B cell (primary cell): Measurements from ENCODE around the gene GSTO2. TPM values are rescaled to one million over a fixed set of nuclear protein-coding genes. Genes with fewer than 3 reads are reported as not detected.
A peak's percentile ranks its signal among the peaks of the same experiment; 100 is the strongest.

Experiments
- ATAC-seq: fragments of 200-7000 bp; cut with Tn5 transposase; one replicate; pipeline ENCODE4 v1.10.0; 2021; ENCODE audit warnings: low read depth, mild to moderate bottlenecking, moderate number of reproducible peaks, moderate library complexity
- CTCF ChIA-PET: fragments of 350-600 bp; sonication (Branson Sonifier 250); formaldehyde crosslinking; loops from one replicate; lab custom pipeline; 2021; ENCODE audit warnings: antibody characterized with exemption, inconsistent platforms; lab: Charles Lee
- POLR2A ChIA-PET: fragments of 350-600 bp; sonication (Branson Sonifier 250); formaldehyde crosslinking; loops from one replicate; lab custom pipeline; 2021; ENCODE audit warnings: antibody characterized with exemption; lab: Charles Lee
- DNase-seq: peaks from one replicate; pipeline ENCODE4 v3.0.0; 2013
- H2AFZ ChIP-seq: 2 replicates; pipeline ENCODE4 v1.6.1; 2012; ENCODE audit warnings: mild to moderate bottlenecking, low read depth, low read length; ENCODE audit not compliant: insufficient read depth, poor library complexity, severe bottlenecking
- H3K27ac ChIP-seq, 2 donors: 1 replicate in 1 of 2; 2 replicates in 1 of 2; pipeline ENCODE4 v1.5.1; 2012 to 2013; ENCODE audit warnings: low read length in 2 of 2, mild to moderate bottlenecking in 2 of 2, moderate library complexity in 1 of 2
- H3K27me3 ChIP-seq, 4 experiments: fragments of 200-600 bp in 1 of 4; sonication (generic) in 1 of 4; replicated peaks in 1 of 4; 1 replicate in 2 of 4; 2 replicates in 2 of 4; pipeline versions ENCODE4 v1.6.1 to v1.7.0; 2013 to 2016; ENCODE audit warnings: low read length in 3 of 4, mild to moderate bottlenecking in 2 of 4, mixed read lengths in 1 of 4, moderate library complexity in 1 of 4; ENCODE audit not compliant: insufficient read depth in 4 of 4, control insufficient read depth in 3 of 4; ENCODE audit errors: control extremely low read depth in 1 of 4
- H3K36me3 ChIP-seq, 2 experiments: replicated peaks in 1 of 2; 1 replicate in 1 of 2; 2 replicates in 1 of 2; pipeline versions ENCODE4 v1.6.1 to v1.7.1; 2013; ENCODE audit warnings: low read length in 1 of 2; ENCODE audit not compliant: insufficient read depth in 2 of 2, control insufficient read depth in 1 of 2; ENCODE audit errors: control extremely low read depth in 1 of 2, extremely low read depth in 1 of 2
- H3K4me1 ChIP-seq, 2 donors: fragments of 200-600 bp in 1 of 2; sonication (generic) in 1 of 2; 1 replicate in 1 of 2; 2 replicates in 1 of 2; pipeline versions ENCODE4 v1.5.1 to v1.6.1; 2013 to 2017; ENCODE audit warnings: low read length in 2 of 2; ENCODE audit not compliant: control insufficient read depth in 2 of 2, insufficient read depth in 2 of 2
- H3K4me2 ChIP-seq: replicated peaks from 2 replicates; pipeline ENCODE3; 2012; ENCODE audit warnings: mild to moderate bottlenecking, low read depth, low read length; ENCODE audit not compliant: poor library complexity, severe bottlenecking
- H3K4me3 ChIP-seq, 5 experiments: fragments of 200-600 bp in 1 of 5; sonication (generic) in 1 of 5; 1 replicate in 3 of 5; 2 replicates in 2 of 5; pipeline versions ENCODE4 v1.5.1 to v1.7.0; 2011 to 2016; ENCODE audit warnings: low read length in 4 of 5, mild to moderate bottlenecking in 4 of 5, low read depth in 2 of 5, control low read depth in 1 of 5, moderate library complexity in 1 of 5; ENCODE audit not compliant: insufficient read depth in 1 of 5; ENCODE audit errors: control extremely low read depth in 1 of 5, extremely low read depth in 1 of 5
- H3K79me2 ChIP-seq: fragments of 200-600 bp; sonication (generic); one replicate; pipeline ENCODE4 v1.6.0; 2016; ENCODE audit warnings: low read length; ENCODE audit not compliant: control insufficient read depth, insufficient read depth
- H3K9ac ChIP-seq: fragments of 200-600 bp; sonication (generic); 2 replicates; pipeline ENCODE4 v1.6.1; 2017; ENCODE audit warnings: mild to moderate bottlenecking, low read length, moderate library complexity
- H3K9me3 ChIP-seq, 3 donors: one replicate each; pipeline versions ENCODE4 v1.6.1 to v1.7.1; 2013; ENCODE audit warnings: low read length in 2 of 3; ENCODE audit not compliant: control insufficient read depth in 2 of 3, insufficient read depth in 1 of 3; ENCODE audit errors: control extremely low read depth in 1 of 3
- H4K20me1 ChIP-seq: 2 replicates; pipeline ENCODE4 v1.6.0; 2012; ENCODE audit warnings: mild to moderate bottlenecking, low read length; ENCODE audit not compliant: insufficient read depth, control insufficient read depth, poor library complexity, severe bottlenecking
- H3K27ac Mint-ChIP-seq: one replicate; pipeline ENCODE4 v1.8.0; 2021; ENCODE audit warnings: mixed read lengths
- H3K27me3 Mint-ChIP-seq: one replicate; pipeline ENCODE4 v1.8.0; 2021; ENCODE audit warnings: mixed read lengths
- H3K4me1 Mint-ChIP-seq: one replicate; pipeline ENCODE4 v1.8.0; 2021; ENCODE audit warnings: mixed read lengths
- H3K4me3 Mint-ChIP-seq: one replicate; pipeline ENCODE4 v1.8.0; 2021; ENCODE audit warnings: mixed read lengths
- H3K9me3 Mint-ChIP-seq: one replicate; pipeline ENCODE4 v1.8.0; 2022; ENCODE audit warnings: mixed read lengths; ENCODE audit not compliant: insufficient read depth
- EZH2 ChIP-seq: IDR thresholded peaks from 2 replicates; pipeline ENCODE4 v1.6.1; 2012; ENCODE audit warnings: borderline replicate concordance, low read depth, mild to moderate bottlenecking, moderate library complexity, low read length; ENCODE audit not compliant: insufficient read depth, poor library complexity, severe bottlenecking
- WGBS: methylation state at CpG from one replicate; pipeline ENCODE4 v1.1.5; 2013; ENCODE audit warnings: missing lambda C conversion rate; ENCODE audit not compliant: insufficient coverage; 5-methylcytosine and 5-hydroxymethylcytosine counted together
- intact Hi-C: fragments of 100-400 bp; cut with micrococcal nuclease; formaldehyde crosslinking; loops from one replicate; pipeline ENCODE4 v1.10.0; 2022
- polyA plus RNA-seq: library from polyadenylated mRNA; depleted of rRNA; stranded (reverse); fragments of >200 nt; gene quantifications from 2 replicates; pipeline ENCODE4 v1.2.3, GENCODE V29; 2012
- total RNA-seq, 2 donors: library from RNA; stranded (reverse); fragments of 120-200 nt in 1 of 2; gene quantifications; 1 replicate in 1 of 2; 2 replicates in 1 of 2; pipeline versions ENCODE4 v1.2.3 to v1.2.4, GENCODE V29; 2013 to 2022
- TF ChIP-seq, protein P1 (sequence below): fragments of 200-600 bp; IDR thresholded peaks from one replicate; pipeline ENCODE4 v1.8.0; 2022; ENCODE audit warnings: antibody characterized with exemption, mild to moderate bottlenecking

Gene GSTO2
- total and polyA plus RNA-seq, 2 donors (not counting 1 experiment from before 2014, with no cell fraction given), result 0.16 to 0.89 TPM

DNA sequence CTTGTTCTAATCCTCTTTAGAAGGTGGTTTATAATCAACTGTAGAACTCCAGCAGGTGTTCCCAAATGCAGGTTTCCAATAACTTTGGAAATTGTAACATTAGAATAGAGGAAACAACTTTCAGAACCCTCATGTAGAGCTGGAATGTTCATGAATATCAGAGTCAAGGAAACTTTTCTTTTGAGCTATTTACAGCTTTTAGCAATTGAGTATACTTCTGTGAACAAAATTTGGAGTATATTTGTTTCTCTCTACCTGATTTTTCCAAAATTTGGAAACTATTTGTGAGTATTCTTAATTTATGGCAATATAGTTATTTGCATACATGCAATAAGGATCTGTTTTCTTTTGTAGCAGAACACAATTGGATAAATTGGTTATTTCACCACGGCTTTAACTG, 34.0 kb upstream of the GSTO2 start:
- peaks cover 6 to 13% of the 10 kb centered on the region in 2 donors for H3K4me1 ChIP-seq
- no peak overlapping the region for H3K4me3 ChIP-seq
- H3K9me3 ChIP-seq, result peaks cover 2 to 8% (median 8%) of the 10 kb centered on the region in 3 donors
- H3K36me3 ChIP-seq, result no peaks in the 10 kb centered on the region
- no peak overlapping the region for H3K9ac ChIP-seq
- H3K27ac ChIP-seq, result no peak overlapping the region
- H2AFZ ChIP-seq, result no peak overlapping the region
- Mint-ChIP-seq H3K4me1 (peaks cover 10% of the 10 kb centered on the region), H3K27me3 (peaks cover 44% of the 10 kb centered on the region), H3K9me3 (peaks cover 4% of the 10 kb centered on the region), H3K27ac (no peak overlapping the region), H3K4me3 (no peak overlapping the region)
- intact Hi-C loops, result no loop called here
- no peaks in the 10 kb centered on the region for H3K79me2 ChIP-seq
- ATAC-seq (no peak), DNase-seq (peak; percentile 25)
- POLR2A ChIA-PET, result no interaction called here
- no peaks in the 10 kb centered on the region for H4K20me1 ChIP-seq
- TF ChIP-seq, protein P1, sequence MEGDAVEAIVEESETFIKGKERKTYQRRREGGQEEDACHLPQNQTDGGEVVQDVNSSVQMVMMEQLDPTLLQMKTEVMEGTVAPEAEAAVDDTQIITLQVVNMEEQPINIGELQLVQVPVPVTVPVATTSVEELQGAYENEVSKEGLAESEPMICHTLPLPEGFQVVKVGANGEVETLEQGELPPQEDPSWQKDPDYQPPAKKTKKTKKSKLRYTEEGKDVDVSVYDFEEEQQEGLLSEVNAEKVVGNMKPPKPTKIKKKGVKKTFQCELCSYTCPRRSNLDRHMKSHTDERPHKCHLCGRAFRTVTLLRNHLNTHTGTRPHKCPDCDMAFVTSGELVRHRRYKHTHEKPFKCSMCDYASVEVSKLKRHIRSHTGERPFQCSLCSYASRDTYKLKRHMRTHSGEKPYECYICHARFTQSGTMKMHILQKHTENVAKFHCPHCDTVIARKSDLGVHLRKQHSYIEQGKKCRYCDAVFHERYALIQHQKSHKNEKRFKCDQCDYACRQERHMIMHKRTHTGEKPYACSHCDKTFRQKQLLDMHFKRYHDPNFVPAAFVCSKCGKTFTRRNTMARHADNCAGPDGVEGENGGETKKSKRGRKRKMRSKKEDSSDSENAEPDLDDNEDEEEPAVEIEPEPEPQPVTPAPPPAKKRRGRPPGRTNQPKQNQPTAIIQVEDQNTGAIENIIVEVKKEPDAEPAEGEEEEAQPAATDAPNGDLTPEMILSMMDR, result no peak
- no peak for TF ChIP-seq EZH2
- H3K27me3 ChIP-seq, result peaks cover 0 to 23% (median 13%) of the 10 kb centered on the region in 4 experiments
- 89% methylated on average over 1 of the region's 1 CpG for WGBS
- CTCF ChIA-PET, result no interaction called here
- no peak overlapping the region for H3K4me2 ChIP-seq

DNA sequence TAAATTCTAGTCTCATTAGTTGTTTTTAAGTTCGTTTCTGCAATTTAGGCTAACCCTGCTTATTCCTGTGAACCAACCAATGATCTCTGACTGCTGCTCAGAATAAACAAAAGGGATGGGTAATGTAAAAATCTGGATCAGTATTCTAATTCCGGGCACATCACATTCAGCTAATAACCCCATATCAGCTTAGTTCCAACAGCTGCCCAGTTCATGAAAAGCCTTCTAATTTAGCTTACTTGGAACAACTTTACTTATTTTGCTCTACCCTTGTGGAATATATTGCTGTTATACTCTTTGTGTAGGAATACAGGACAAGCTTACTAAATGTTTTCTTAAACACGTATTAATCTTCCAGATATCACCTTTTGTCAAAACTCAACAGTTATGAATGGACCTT, 33.2 kb upstream of the GSTO2 start:
- H2AFZ ChIP-seq, result no peak overlapping the region
- Mint-ChIP-seq H3K27ac (no peak overlapping the region), H3K9me3 (peaks cover 4% of the 10 kb centered on the region), H3K4me3 (no peak overlapping the region), H3K4me1 (peaks cover 10% of the 10 kb centered on the region), H3K27me3 (peaks cover 52% of the 10 kb centered on the region)
- no peak for ATAC-seq
- TF ChIP-seq EZH2, result no peak
- no peaks in the 10 kb centered on the region for H3K79me2 ChIP-seq
- no peaks in the 10 kb centered on the region for H3K36me3 ChIP-seq
- intact Hi-C loops, result no loop called here
- no peak overlapping the region for H3K27ac ChIP-seq
- ChIA-PET CTCF (no interaction called here), POLR2A (no interaction called here)
- peaks cover 6 to 13% of the 10 kb centered on the region in 2 donors for H3K4me1 ChIP-seq
- H3K9me3 ChIP-seq, result peaks cover 2 to 8% (median 8%) of the 10 kb centered on the region in 3 donors
- H4K20me1 ChIP-seq, result no peaks in the 10 kb centered on the region
- no peak overlapping the region for H3K4me2 ChIP-seq
- H3K4me3 ChIP-seq, result no peak overlapping the region
- H3K27me3 ChIP-seq, result peaks cover 0 to 23% (median 11%) of the 10 kb centered on the region in 4 experiments
- no CpG with 5 or more reads among the region's 3 CpGs for WGBS
- DNase-seq, result no peak
- no peak overlapping the region for H3K9ac ChIP-seq
